H1 (cell line): ENCODE data around the gene CAD. TPM values are rescaled to one million over a fixed set of nuclear protein-coding genes. Genes with fewer than 3 reads are reported as not detected.

Source experiments
- CBX5 ChIP-seq: fragments of 300-800, 300-1000 bp; sonication (generic); IDR thresholded peaks from 2 replicates; pipeline ENCODE4 v1.7.1; 2016; ENCODE audit warnings: antibody characterized with exemption, low read length, low read depth
- GTF2F1 ChIP-seq: IDR thresholded peaks from 2 replicates; pipeline ENCODE4 v1.6.1; 2012; ENCODE audit warnings: low read depth, low read length, improper control_type of control experiment, borderline replicate concordance
- HDAC2 ChIP-seq, 2 experiments: fragments of 300-600 bp in 1 of 2; sonication (generic) in 1 of 2; IDR thresholded peaks; 2 replicates each; pipeline ENCODE4 v1.6.1; 2011 to 2012; ENCODE audit warnings: low read depth in 2 of 2, low read length in 2 of 2, mild to moderate bottlenecking in 2 of 2, moderate library complexity in 2 of 2, borderline replicate concordance in 1 of 2, inconsistent platforms in 1 of 2
- POLR2AphosphoS5 ChIP-seq: IDR thresholded peaks from 2 replicates; pipeline ENCODE4 v1.6.1; 2011; ENCODE audit warnings: low read depth, low read length
- SIN3A ChIP-seq, 2 experiments: IDR thresholded peaks in 1 of 2; conservative IDR thresholded peaks in 1 of 2; 2 replicates each; pipeline ENCODE4 v1.6.1; 2011 to 2012; ENCODE audit warnings: low read length in 2 of 2, improper control_type of control experiment in 1 of 2, low read depth in 1 of 2, mild to moderate bottlenecking in 1 of 2
- SP2 ChIP-seq: IDR thresholded peaks from 2 replicates; pipeline ENCODE4 v1.6.1; 2012; ENCODE audit warnings: mild to moderate bottlenecking, low read length, inconsistent platforms
- TEAD4 ChIP-seq: IDR thresholded peaks from 2 replicates; pipeline ENCODE4 v1.6.1; 2012; ENCODE audit warnings: low read depth, low read length, inconsistent platforms, mixed read lengths
- USF2 ChIP-seq: IDR thresholded peaks from 2 replicates; pipeline ENCODE4 v1.6.1; 2011; ENCODE audit warnings: low read length, improper control_type of control experiment
- polyA plus RNA-seq, 7 experiments: library from polyadenylated mRNA; depleted of rRNA in 3 of 7; stranded (reverse) in 5 of 7; unstranded in 2 of 7; fragments of >200 nt in 5 of 7; fragments of 200-250 nt in 2 of 7; gene quantifications; 1 replicate in 5 of 7; 2 replicates in 1 of 7; 4 replicates in 1 of 7; pipeline versions ENCODE4 v1.2.1 to v1.2.3, GENCODE V29; 2011 to 2013; ENCODE audit warnings: missing spikeins in 2 of 7, mixed read lengths in 2 of 7
- total RNA-seq: library from RNA; stranded (reverse); fragmentation: NEBNext Ultra II Directional; extraction: Animal tissue kit (Norgen Biotek cat#: 25700); gene quantifications from 2 replicates; pipeline ENCODE4 v1.2.1, GENCODE V29; 2021

CAD gene
- total and polyA plus RNA-seq, 2 of the 8 experiments (the other 6 are each of a cell fraction or from before 2014, with no cell fraction given) = 130 to 146 TPM

- no peak for TF ChIP-seq SP2
- no peak for TF ChIP-seq GTF2F1
- no peak for TF ChIP-seq TEAD4
- TF ChIP-seq CBX5 = no peak
- TF ChIP-seq POLR2AphosphoS5 = no peak
- no peak for TF ChIP-seq USF2
- TF ChIP-seq SIN3A (conservative IDR thresholded peaks at IDR 0.05 in 1 of 2, IDR thresholded peaks at IDR 0.05 in 1 of 2; ENCODE audit: low read depth in 1 of 2, low read length in 2 of 2) = no peak
- TF ChIP-seq HDAC2 (IDR thresholded peaks at IDR 0.05; ENCODE audit: borderline replicate concordance in 1 of 2, low read depth in 2 of 2, low read length in 2 of 2) = no peak
Observed at GRCh38 chr2:27231921-27232320, 14.8 kb downstream of the CAD start (continued).
